Right lobe of liver (tissue), 6 donors: ENCODE measurements around the gene CFL2. TPM values are rescaled to one million over a fixed set of nuclear protein-coding genes. Genes with fewer than 3 reads are reported as not detected.
A peak's percentile ranks its signal among the peaks of the same experiment; 100 is the strongest.
"Not testable (repeated sequence)": the region's sequence is repeated elsewhere in the genome, so short reads cannot be mapped to it uniquely, and the experiment has no call there.

Experiments used
- ATAC-seq, 4 donors: fragments of 200-7000 bp; cut with Tn5 transposase; one replicate each; pipeline ENCODE4 v1.9.1; 2020; ENCODE audit warnings: mild to moderate bottlenecking in 4 of 4, moderate library complexity in 4 of 4
- DNase-seq, 3 donors: peaks; one replicate each; pipeline ENCODE4 v3.0.0-alpha.2; 2020
- H3K27ac ChIP-seq, 3 donors: fragments of 200-600 bp; one replicate each; pipeline ENCODE4 v1.8.0; 2022
- H3K27me3 ChIP-seq, 2 donors: fragments of 200-600 bp; one replicate each; pipeline ENCODE4 v1.8.0; 2022
- H3K36me3 ChIP-seq, 4 donors: fragments of 200-600 bp; sonication (generic) in 1 of 4; one replicate each; pipeline versions ENCODE4 v1.5.1 to v1.8.0; 2017 to 2022; ENCODE audit warnings: control low read depth in 1 of 4
- H3K4me1 ChIP-seq, 4 donors: fragments of 200-600 bp; sonication (generic) in 1 of 4; one replicate each; pipeline versions ENCODE4 v1.5.1 to v1.8.0; 2017 to 2022; ENCODE audit warnings: control low read depth in 1 of 4
- H3K4me3 ChIP-seq, 3 donors: fragments of 200-600 bp; one replicate each; pipeline ENCODE4 v1.8.0; 2022
- H3K9me3 ChIP-seq, 4 donors: fragments of 200-600 bp; sonication (generic) in 1 of 4; one replicate each; pipeline versions ENCODE4 v1.5.1 to v1.8.0; 2017 to 2022; ENCODE audit warnings: control low read depth in 1 of 4
- CTCF ChIP-seq, 4 donors: fragments of 200-600 bp in 3 of 4; fragments of 450-650 bp in 1 of 4; IDR thresholded peaks; one replicate each; pipeline versions ENCODE4 v1.5.1 to v1.8.0; 2016 to 2022; ENCODE audit warnings: antibody characterized with exemption in 4 of 4, mild to moderate bottlenecking in 2 of 4
- POLR2A ChIP-seq: fragments of 450-650 bp; IDR thresholded peaks from one replicate; pipeline ENCODE4 v1.6.1; 2017; ENCODE audit warnings: antibody characterized with exemption, mild to moderate bottlenecking
- WGBS: methylation state at CpG from one replicate; pipeline ENCODE4 v1.1.6; 2018; ENCODE audit warnings: low coverage, low lambda C conversion rate; ENCODE audit not compliant: insufficient coverage; ENCODE audit errors: missing lambda C conversion rate; 5-methylcytosine and 5-hydroxymethylcytosine counted together
- intact Hi-C, 2 donors: fragments of 100-400 bp; cut with DNase I; formaldehyde crosslinking; loops; one replicate each; pipeline versions ENCODE4 v1.11.2 to v1.14.1; 2022
- total RNA-seq, 6 experiments: library from RNA; depleted of rRNA in 2 of 6; stranded (reverse); fragments of >200 nt in 2 of 6; fragmentation: NEBNext Ultra II Directional in 3 of 6; extraction: Animal tissue kit (Norgen Biotek cat#: 25700) in 3 of 6; gene quantifications; one replicate each; pipeline versions ENCODE4 v1.1.0 to v1.2.4, GENCODE V29; 2016 to 2023
- donor health status: DM: no; HTN: yes; CAD: no.
- donor health status: DM: no; HTN: no; CAD: no.
- donor health status: DM: no; HTN: no; CAD: no.
- donor health status: DM: no; HTN: yes; CAD: no.
- donor health status: DM: no; HTN: yes; CAD: no.

The CFL2 gene
- total RNA-seq, 6 experiments from 2014 or later: 74.2 to 95.3 (median 78.3) TPM

- TF ChIP-seq POLR2A: no peak
- TF ChIP-seq CTCF (IDR thresholded peaks at IDR 0.05): no peak
- whole genome bisulfite sequencing: 48% methylated on average over 2 of the region's 2 CpGs
- peak in 1 of 4 donors; percentile 83 for ATAC-seq
- intact Hi-C loops: no loop called here
- no peaks in the 10 kb centered on the region for H3K4me1 ChIP-seq
- DNase-seq: no peak
- peaks cover 0 to 3% (median 0%) of the 10 kb centered on the region in 4 donors for H3K36me3 ChIP-seq
- H3K27ac ChIP-seq: peak overlapping the region in 1 of 3 donors; percentile 53
- no peaks in the 10 kb centered on the region for H3K9me3 ChIP-seq
- H3K4me3 ChIP-seq: no peak overlapping the region
- H3K27me3 ChIP-seq: no peaks in the 10 kb centered on the region
These were observed 35.8 kb upstream of the CFL2 start for GRCh38 chr14:34750233-34750632.

- Histone ChIP-seq H3K27me3 (no peaks in the 10 kb centered on the region), H3K36me3 (no peaks in the 10 kb centered on the region), H3K4me3 (no peak overlapping the region), H3K9me3 (no peaks in the 10 kb centered on the region), H3K27ac (peak overlapping the region in 1 of 3 donors; percentile 53), H3K4me1 (peaks cover 0 to under 1% (median 0%) of the 10 kb centered on the region in 4 donors)
- DNase-seq (no peak), ATAC-seq (no peak)
- WGBS: 81% methylated on average over 6 of the region's 6 CpGs
- TF ChIP-seq CTCF (IDR thresholded peaks at IDR 0.05) (no peak), POLR2A (no peak)
- intact Hi-C loops: no loop called here
These were observed 35.0 kb upstream of the CFL2 start for GRCh38 chr14:34749408-34749807.

- TF ChIP-seq POLR2A: no peak
- no peak for TF ChIP-seq CTCF (IDR thresholded peaks at IDR 0.05)
- Histone ChIP-seq H3K36me3 (no peaks in the 10 kb centered on the region), H3K27ac (peak overlapping the region in 2 of 3 donors; percentile 58 to 73), H3K4me3 (no peak overlapping the region), H3K27me3 (no peaks in the 10 kb centered on the region), H3K4me1 (peaks cover 0 to 31% (median 0%) of the 10 kb centered on the region in 4 donors), H3K9me3 (no peaks in the 10 kb centered on the region)
- DNase-seq (no peak), ATAC-seq (peak; percentile 34 to 57 (median 38))
- intact Hi-C loops: no loop called here
- WGBS: 18% methylated on average over 5 of the region's 8 CpGs
These were observed 28.1 kb upstream of the CFL2 start for GRCh38 chr14:34742270-34743115.

GRCh38 chr14:34741840-34742239, 27.4 kb upstream of the CFL2 start:
- H3K27ac ChIP-seq: peak overlapping the region in 2 of 3 donors; percentile 58 to 73
- WGBS: 37% methylated on average over 1 of the region's 1 CpG

GRCh38 chr14:34740139-34740538, 25.7 kb upstream of the CFL2 start:
- H3K27ac ChIP-seq, ATAC-seq, H3K9me3 ChIP-seq, H3K27me3 ChIP-seq, H3K4me3 ChIP-seq, intact Hi-C loops, DNase-seq, H3K36me3 ChIP-seq: not testable (repeated sequence)
- WGBS: 77% methylated on average over 6 of the region's 6 CpGs
- peaks cover 0 to 31% (median 0%) of the 10 kb centered on the region in 4 donors for H3K4me1 ChIP-seq

More at GRCh38 chr14:34741840-34742239, 27.4 kb upstream of the CFL2 start:
- no peak for TF ChIP-seq CTCF (IDR thresholded peaks at IDR 0.05)
- TF ChIP-seq POLR2A: no peak
- intact Hi-C loops: no loop called here
- Histone ChIP-seq H3K9me3 (no peaks in the 10 kb centered on the region), H3K4me1 (peaks cover 0 to 31% (median 0%) of the 10 kb centered on the region in 4 donors), H3K4me3 (no peak overlapping the region), H3K36me3 (no peaks in the 10 kb centered on the region), H3K27me3 (no peaks in the 10 kb centered on the region)
- peak; percentile 44 to 58 (median 50) for ATAC-seq
- DNase-seq: no peak

GRCh38 chr14:34737079-34737478, 22.7 kb upstream of the CFL2 start:
- H3K36me3 ChIP-seq, H3K4me3 ChIP-seq, intact Hi-C loops, DNase-seq, H3K27me3 ChIP-seq, H3K9me3 ChIP-seq, H3K4me1 ChIP-seq, H3K27ac ChIP-seq, ATAC-seq: not testable (repeated sequence)
- WGBS: 84% methylated on average over 3 of the region's 4 CpGs
